ENCODE measurements around the gene LRFN2.

The LRFN2 gene

DNA sequence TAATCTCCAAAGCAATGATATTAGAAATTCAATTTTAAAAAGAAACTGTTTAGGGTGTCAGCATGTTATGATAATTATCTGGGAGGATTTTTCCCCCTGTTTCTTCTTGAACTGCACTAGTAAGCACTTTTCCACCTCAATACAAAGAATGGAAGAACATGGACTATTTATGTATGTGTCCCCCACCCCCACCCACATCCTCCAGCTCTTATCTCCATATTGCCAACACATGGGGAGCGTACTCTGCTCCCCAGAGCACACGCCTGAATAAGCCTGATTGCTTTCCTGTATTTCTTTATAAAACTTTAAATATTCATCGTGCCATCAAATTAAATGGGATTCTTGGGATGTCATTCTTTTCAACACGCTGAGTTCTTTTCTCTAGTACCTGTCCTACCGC lies 11.4 kb upstream of the LRFN2 start:
- H3K9ac ChIP-seq = no peak overlapping the region
- peaks cover 16 to 23% (median 21%) of the 10 kb centered on the region in 10 experiments for H3K4me1 ChIP-seq
- no peaks in the 10 kb centered on the region for H3K36me3 ChIP-seq
- no peak overlapping the region for H3K4me2 ChIP-seq
- H3K27me3 ChIP-seq = no peaks in the 10 kb centered on the region
- no peaks in the 10 kb centered on the region for H4K20me1 ChIP-seq
- no peak overlapping the region for H3K4me3 ChIP-seq
- no peak overlapping the region for H3K27ac ChIP-seq
- no peaks in the 10 kb centered on the region for H3K9me3 ChIP-seq (replicated peaks in 1 of 11)
- TF ChIP-seq Cebpa-rat (IDR thresholded peaks at IDR 0.05) = no peak

DNA sequence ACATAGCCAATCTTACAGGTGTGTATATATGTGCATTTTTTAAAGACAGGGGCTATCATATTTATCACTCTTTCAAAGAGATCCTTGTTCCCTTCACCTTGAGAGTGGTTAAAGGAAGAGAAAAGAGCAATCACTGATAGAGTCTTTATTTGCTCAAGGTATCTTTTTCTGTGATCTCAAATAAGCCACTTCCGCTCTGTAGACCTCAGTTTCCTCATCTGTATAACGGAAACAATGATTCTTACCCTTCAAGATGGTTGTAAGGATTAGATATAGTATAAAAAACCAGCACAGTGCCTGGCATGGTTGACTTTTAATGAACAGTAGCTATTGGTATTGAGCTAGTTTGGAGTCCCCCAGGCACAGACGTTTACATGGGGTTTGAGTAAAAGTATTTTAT lies 10.1 kb upstream of the LRFN2 start:
- no peak overlapping the region for H3K4me3 ChIP-seq
- H3K36me3 ChIP-seq = no peaks in the 10 kb centered on the region
- H4K20me1 ChIP-seq = no peaks in the 10 kb centered on the region
- no peak overlapping the region for H3K4me2 ChIP-seq
- no peaks in the 10 kb centered on the region for H3K27me3 ChIP-seq
- H3K4me1 ChIP-seq = peaks cover 16 to 23% (median 21%) of the 10 kb centered on the region in 10 experiments
- H3K9ac ChIP-seq = no peak overlapping the region
- H3K9me3 ChIP-seq (replicated peaks in 1 of 11) = no peaks in the 10 kb centered on the region
- no peak overlapping the region for H3K27ac ChIP-seq
- TF ChIP-seq Cebpa-rat (IDR thresholded peaks at IDR 0.05) = no peak

DNA sequence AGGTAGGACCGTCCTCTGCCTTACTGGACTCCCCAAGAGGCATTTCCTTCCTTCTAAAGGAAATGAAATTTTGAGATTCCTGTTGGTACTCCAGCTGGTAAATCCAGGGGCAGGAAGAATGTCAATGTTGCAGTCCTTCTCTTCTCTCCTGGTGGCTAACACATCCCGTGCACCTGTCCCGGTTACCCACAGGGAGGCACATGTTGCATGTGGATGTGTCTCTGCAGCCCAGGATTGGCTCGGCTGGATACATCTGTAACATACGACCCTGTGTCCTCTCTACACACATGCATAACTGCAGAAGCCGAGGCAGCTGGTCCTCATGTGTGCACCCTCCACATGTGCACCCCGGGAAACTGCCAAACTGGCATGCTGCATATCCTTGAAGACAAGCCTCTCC lies 1.3 kb upstream of the LRFN2 start:
- H3K4me1 ChIP-seq = peaks cover 22 to 47% (median 43%) of the 10 kb centered on the region in 10 experiments; a peak in 19 of 20 replicates
- H4K20me1 ChIP-seq = peaks cover 0 to 15% (median 0%) of the 10 kb centered on the region in 11 experiments; a peak in 6 of 22 replicates
- no peak for TF ChIP-seq Cebpa-rat (IDR thresholded peaks at IDR 0.05)
- H3K9me3 ChIP-seq (replicated peaks in 1 of 11) = no peaks in the 10 kb centered on the region; a peak in 2 of 22 replicates
- peaks cover 0 to 32% (median 6%) of the 10 kb centered on the region in 11 experiments; a peak in 10 of 22 replicates for H3K27me3 ChIP-seq
- no peak overlapping the region for H3K9ac ChIP-seq
- no peak overlapping the region for H3K27ac ChIP-seq
- H3K36me3 ChIP-seq = no peaks in the 10 kb centered on the region
- H3K4me2 ChIP-seq = peak overlapping the region; percentile 72 to 100 (median 98)
- H3K4me3 ChIP-seq = no peak overlapping the region; a peak in 1 of 20 replicates

DNA sequence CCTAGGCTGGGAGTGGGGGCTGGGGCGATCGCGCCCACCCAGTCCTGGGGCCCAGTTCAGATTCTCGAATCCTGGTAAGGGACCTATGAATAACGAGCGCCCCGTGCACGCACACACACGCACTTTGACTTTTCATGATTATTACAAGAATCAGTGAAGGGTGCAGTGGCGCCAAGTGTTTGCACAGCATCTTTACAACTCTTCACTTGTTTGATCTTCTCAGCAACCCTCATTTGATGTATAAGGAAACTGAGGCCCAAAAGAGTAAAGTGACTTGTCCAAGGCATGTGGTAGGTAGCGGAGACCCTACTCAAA lies 863 bp upstream of the LRFN2 start:
- peaks cover 22 to 51% (median 46%) of the 10 kb centered on the region in 10 experiments; a peak in 19 of 20 replicates for H3K4me1 ChIP-seq
- no peak for TF ChIP-seq Cebpa-rat (IDR thresholded peaks at IDR 0.05)
- H3K9ac ChIP-seq = peak overlapping the region; percentile 49 to 83 (median 69); a peak in 18 of 22 replicates
- H4K20me1 ChIP-seq = peaks cover 0 to 18% (median 0%) of the 10 kb centered on the region in 11 experiments; a peak in 6 of 22 replicates
- H3K4me3 ChIP-seq = peak overlapping the region; percentile 61 to 83 (median 71)
- H3K27ac ChIP-seq = peak overlapping the region in 8 of 11 experiments; percentile 42 to 74 (median 66); a peak in 9 of 22 replicates
- H3K36me3 ChIP-seq = no peaks in the 10 kb centered on the region
- H3K27me3 ChIP-seq = peaks cover 0 to 32% (median 6%) of the 10 kb centered on the region in 11 experiments; a peak in 10 of 22 replicates
- H3K4me2 ChIP-seq = peak overlapping the region; percentile 72 to 100 (median 98)
- H3K9me3 ChIP-seq (replicated peaks in 1 of 11) = no peaks in the 10 kb centered on the region; a peak in 2 of 22 replicates

DNA sequence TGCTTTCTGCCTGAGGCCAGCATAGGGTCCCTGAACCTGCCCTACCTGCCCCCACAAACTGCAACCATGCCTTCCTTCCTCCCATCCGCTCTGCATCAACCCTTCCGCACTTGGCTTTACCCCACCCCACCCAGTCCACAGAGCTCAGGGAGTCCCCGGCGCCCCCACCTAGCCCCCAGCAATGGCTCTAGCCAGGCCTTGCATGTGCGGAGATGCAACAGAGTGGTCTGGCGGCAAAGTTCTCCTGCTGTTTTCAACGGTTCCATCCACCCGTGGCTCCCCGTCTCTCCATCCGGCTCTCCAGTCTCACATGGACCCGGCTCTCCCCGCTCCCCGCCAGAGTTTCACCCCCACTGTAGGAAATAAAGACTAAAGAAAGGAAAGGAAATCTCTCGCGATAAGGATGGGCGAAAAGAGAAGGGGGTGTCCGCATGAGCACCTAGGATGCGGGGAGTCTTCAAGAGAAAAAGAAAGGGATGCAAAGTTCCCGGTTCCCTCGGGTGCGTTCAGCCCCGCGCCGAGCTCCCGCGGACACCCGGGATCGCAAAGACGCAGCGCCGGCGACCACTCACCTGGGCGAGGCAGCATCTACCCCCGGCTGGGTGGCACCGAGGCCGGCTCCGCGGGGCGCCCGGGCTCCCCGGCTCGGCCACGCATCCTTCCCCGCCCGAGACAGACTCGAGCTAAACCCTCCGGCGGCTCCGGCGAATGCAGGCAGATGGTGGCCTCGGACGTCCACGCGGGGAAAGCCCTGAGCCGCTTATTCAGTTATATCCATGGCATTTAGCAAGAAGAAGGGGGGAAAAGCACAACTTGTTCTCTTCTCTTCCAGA lies 579 bp downstream of the LRFN2 start:
- no peaks in the 10 kb centered on the region; a peak in 2 of 22 replicates for H3K9me3 ChIP-seq (replicated peaks in 1 of 11)
- H3K4me3 ChIP-seq = peak overlapping the region; percentile 61 to 83 (median 71)
- peak overlapping the region in 7 of 11 experiments; percentile 60 to 74 (median 69); a peak in 13 of 22 replicates for H3K27ac ChIP-seq
- peaks cover 22 to 53% (median 50%) of the 10 kb centered on the region in 10 experiments; a peak in 19 of 20 replicates for H3K4me1 ChIP-seq
- H3K4me2 ChIP-seq = peak overlapping the region; percentile 72 to 100 (median 98)
- no peaks in the 10 kb centered on the region for H3K36me3 ChIP-seq
- H3K9ac ChIP-seq = peak overlapping the region in 10 of 11 experiments; percentile 63 to 83 (median 70); a peak in 21 of 22 replicates
- TF ChIP-seq Cebpa-rat (IDR thresholded peaks at IDR 0.05) = no peak
- peaks cover 0 to 32% (median 6%) of the 10 kb centered on the region in 11 experiments; a peak in 10 of 22 replicates for H3K27me3 ChIP-seq
- peaks cover 0 to 18% (median 0%) of the 10 kb centered on the region in 11 experiments; a peak in 6 of 22 replicates for H4K20me1 ChIP-seq

DNA sequence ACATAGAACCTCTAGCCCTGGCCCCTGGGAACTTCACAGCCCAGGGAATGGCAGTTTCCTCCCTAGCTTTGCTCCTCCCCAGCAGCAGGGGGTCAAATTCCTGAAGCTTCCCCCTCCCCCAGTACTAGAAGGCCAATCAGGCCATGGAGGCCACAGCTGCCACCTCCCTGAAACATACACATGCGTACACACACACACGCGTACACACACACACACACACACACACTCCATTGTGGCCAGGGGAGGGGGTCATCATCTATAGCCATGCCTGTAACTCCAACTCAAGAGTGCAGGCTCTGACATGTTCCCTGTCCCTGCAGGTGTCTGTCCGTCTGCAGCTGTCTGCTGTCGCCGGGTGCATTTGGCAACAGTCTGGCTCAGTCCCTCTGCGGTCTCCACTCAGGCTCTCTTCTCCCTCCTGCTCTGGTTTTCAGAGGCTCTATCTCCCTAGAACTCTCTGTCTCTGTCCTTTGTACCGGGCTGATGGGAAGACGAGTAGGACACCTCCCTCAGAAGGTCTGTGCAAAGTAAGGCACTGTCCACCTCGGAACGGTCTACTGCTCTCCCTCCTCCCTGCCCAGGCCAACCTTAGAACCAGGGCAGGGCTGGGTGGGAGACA lies 1.4 kb downstream of the LRFN2 start:
- H3K27ac ChIP-seq = peak overlapping the region in 5 of 11 experiments; percentile 60 to 74 (median 69); a peak in 9 of 22 replicates
- peaks cover 0 to 26% (median 0%) of the 10 kb centered on the region in 11 experiments; a peak in 6 of 22 replicates for H4K20me1 ChIP-seq
- peaks cover 0 to 32% (median 6%) of the 10 kb centered on the region in 11 experiments; a peak in 10 of 22 replicates for H3K27me3 ChIP-seq
- H3K36me3 ChIP-seq = no peaks in the 10 kb centered on the region
- H3K4me3 ChIP-seq = peak overlapping the region in 8 of 10 experiments; percentile 70 to 83 (median 72); a peak in 15 of 20 replicates
- peak in 1 of 11 experiments; percentile 14; a peak in 1 of 22 replicates for TF ChIP-seq Cebpa-rat (IDR thresholded peaks at IDR 0.05)
- H3K4me1 ChIP-seq = peaks cover 22 to 60% (median 50%) of the 10 kb centered on the region in 10 experiments; a peak in 19 of 20 replicates
- H3K4me2 ChIP-seq = peak overlapping the region; percentile 72 to 100 (median 98); a peak in 21 of 22 replicates
- H3K9ac ChIP-seq = peak overlapping the region in 5 of 11 experiments; percentile 67 to 83 (median 78); a peak in 9 of 22 replicates
- H3K9me3 ChIP-seq (replicated peaks in 1 of 11) = no peaks in the 10 kb centered on the region; a peak in 1 of 22 replicates

DNA sequence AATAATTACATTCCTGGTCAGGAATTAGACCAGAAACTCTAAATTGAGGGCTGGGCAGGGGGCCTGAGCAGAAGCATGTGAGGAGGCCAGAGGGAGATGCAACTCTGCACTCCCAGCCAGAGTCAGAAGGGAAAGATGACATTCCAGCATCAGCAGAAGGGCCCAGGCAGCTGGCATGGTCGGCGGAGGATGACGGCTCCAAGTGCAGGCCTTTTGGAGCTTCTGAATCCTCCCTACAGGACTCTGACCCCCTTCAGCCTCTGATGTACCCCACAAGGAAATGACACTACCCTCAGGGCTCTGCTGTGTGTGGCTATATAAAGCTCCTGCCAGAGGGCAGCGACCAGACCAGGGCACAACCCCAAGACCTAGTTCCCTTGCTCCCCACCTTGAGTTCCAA lies 1.9 kb downstream of the LRFN2 start:
- H3K36me3 ChIP-seq = no peaks in the 10 kb centered on the region
- H3K27me3 ChIP-seq = peaks cover 0 to 32% (median 6%) of the 10 kb centered on the region in 11 experiments; a peak in 10 of 22 replicates
- TF ChIP-seq Cebpa-rat (IDR thresholded peaks at IDR 0.05) = no peak
- H3K27ac ChIP-seq = peak overlapping the region in 5 of 11 experiments; percentile 17 to 73 (median 60); a peak in 8 of 22 replicates
- H4K20me1 ChIP-seq = peaks cover 0 to 32% (median 0%) of the 10 kb centered on the region in 11 experiments; a peak in 6 of 22 replicates
- no peaks in the 10 kb centered on the region for H3K9me3 ChIP-seq (replicated peaks in 1 of 11)
- H3K4me2 ChIP-seq = peak overlapping the region in 9 of 11 experiments; percentile 72 to 100 (median 98); a peak in 19 of 22 replicates
- peaks cover 22 to 60% (median 50%) of the 10 kb centered on the region in 10 experiments; a peak in 19 of 20 replicates for H3K4me1 ChIP-seq
- peak overlapping the region in 5 of 11 experiments; percentile 67 to 83 (median 78); a peak in 9 of 22 replicates for H3K9ac ChIP-seq
- H3K4me3 ChIP-seq = peak overlapping the region in 7 of 10 experiments; percentile 70 to 83 (median 73); a peak in 11 of 20 replicates

DNA sequence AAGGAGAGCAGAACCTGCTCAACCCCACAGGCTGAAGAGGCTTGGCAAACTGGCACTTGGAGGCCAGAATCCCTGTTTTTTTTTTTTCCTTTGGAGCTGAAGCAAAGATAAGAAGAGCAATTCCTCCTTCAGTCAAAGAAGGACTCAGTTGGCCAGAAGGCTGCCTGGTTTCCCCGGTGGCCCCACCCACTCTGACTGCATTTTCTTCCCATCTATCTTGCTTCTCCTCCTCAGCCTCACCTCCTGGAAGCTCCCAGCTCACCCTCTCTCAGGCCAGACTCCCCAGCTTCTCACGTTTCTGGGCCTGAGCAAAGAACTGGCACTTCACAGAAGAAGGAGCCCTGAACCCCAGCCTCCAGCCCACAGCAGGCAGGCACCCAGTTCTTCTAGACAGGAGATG lies 2.4 kb downstream of the LRFN2 start:
- H3K4me2 ChIP-seq = peak overlapping the region in 9 of 11 experiments; percentile 72 to 100 (median 98); a peak in 17 of 22 replicates
- peaks cover 0 to 32% (median 6%) of the 10 kb centered on the region in 11 experiments; a peak in 10 of 22 replicates for H3K27me3 ChIP-seq
- peaks cover 22 to 60% (median 50%) of the 10 kb centered on the region in 10 experiments; a peak in 19 of 20 replicates for H3K4me1 ChIP-seq
- H3K9ac ChIP-seq = peak overlapping the region in 5 of 11 experiments; percentile 67 to 83 (median 78); a peak in 7 of 22 replicates
- peaks cover 0 to 32% (median 0%) of the 10 kb centered on the region in 11 experiments; a peak in 6 of 22 replicates for H4K20me1 ChIP-seq
- no peak for TF ChIP-seq Cebpa-rat (IDR thresholded peaks at IDR 0.05)
- no peaks in the 10 kb centered on the region for H3K9me3 ChIP-seq (replicated peaks in 1 of 11)
- H3K27ac ChIP-seq = peak overlapping the region in 3 of 11 experiments; percentile 60 to 73 (median 69); a peak in 5 of 22 replicates
- H3K4me3 ChIP-seq = peak overlapping the region in 3 of 10 experiments; percentile 73 to 83 (median 75); a peak in 6 of 20 replicates
- H3K36me3 ChIP-seq = no peaks in the 10 kb centered on the region

Measured in BLaER1 treated with 17β-estradiol and CSF1 and Interleukin-3, amounts not matched to agents 10 nM and 100 nM (cell line).